HL-60 (cell line): ENCODE results near the gene ARL11.

Experiments
- DNase-seq, 2 experiments: peaks; one replicate each; pipeline ENCODE4 v3.0.0-alpha.2; 2010 to 2020; ENCODE audit warnings: low read depth in 1 of 2, low spot score in 1 of 2
- H3K27ac ChIP-seq: fragments of 250-450 bp; sonication (Bioruptor Pico); replicated peaks from 2 replicates; pipeline ENCODE4 v1.5.1; 2020; ENCODE audit warnings: mild to moderate bottlenecking, moderate library complexity
- H3K27me3 ChIP-seq: fragments of 250-450 bp; sonication (Bioruptor Pico); 2 replicates; pipeline ENCODE4 v1.5.1; 2021; ENCODE audit warnings: mild to moderate bottlenecking, moderate library complexity; ENCODE audit not compliant: insufficient read depth, poor library complexity, severe bottlenecking
- H3K4me3 ChIP-seq: replicated peaks from 2 replicates; pipeline ENCODE4 v1.5.1; 2011; ENCODE audit warnings: mild to moderate bottlenecking, control low read depth, low read length; ENCODE audit not compliant: insufficient read depth
- CTCF ChIP-seq: IDR thresholded peaks from one replicate; pipeline ENCODE4 v1.5.1; 2011; ENCODE audit warnings: low read length, control low read depth, inconsistent platforms; ENCODE audit not compliant: insufficient read depth
- GABPA ChIP-seq: IDR thresholded peaks from 2 replicates; pipeline ENCODE4 v1.6.1; 2012; ENCODE audit warnings: low read depth
- POLR2AphosphoS5 ChIP-seq: IDR thresholded peaks from 2 replicates; pipeline ENCODE4 v1.6.1; 2012; ENCODE audit warnings: low read depth
- REST ChIP-seq: IDR thresholded peaks from 2 replicates; pipeline ENCODE4 v1.6.1; 2012; ENCODE audit warnings: low read depth; ENCODE audit not compliant: insufficient replicate concordance
- SPI1 ChIP-seq: IDR thresholded peaks from 2 replicates; pipeline ENCODE4 v1.6.1; 2012; ENCODE audit warnings: low read depth, mild to moderate bottlenecking, borderline replicate concordance

ARL11 gene

DNA sequence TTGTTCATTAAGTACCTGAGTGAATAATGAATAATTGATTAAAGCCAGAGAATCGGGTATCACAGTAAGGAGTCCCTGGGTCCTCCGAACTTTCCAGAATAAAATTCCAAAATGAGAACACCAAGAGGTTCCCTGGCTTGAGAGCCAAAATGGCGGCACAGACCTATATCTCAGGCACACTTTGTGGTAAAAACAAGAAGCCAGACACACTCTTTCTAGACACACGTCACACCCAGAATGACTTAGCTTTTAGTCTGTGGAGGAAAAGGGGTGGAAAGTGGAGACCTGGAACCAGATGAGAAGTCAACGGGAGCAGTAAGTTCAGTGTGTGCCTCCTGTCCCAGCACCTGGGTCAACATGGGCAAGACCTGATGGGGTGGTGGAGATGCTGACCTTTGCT, 8.4 kb downstream of the ARL11 start:
- H3K4me3 ChIP-seq: no peak overlapping the region
- no peaks in the 10 kb centered on the region for H3K27me3 ChIP-seq
- H3K27ac ChIP-seq: no peak overlapping the region
- TF ChIP-seq POLR2AphosphoS5: no peak
- no peak for TF ChIP-seq REST
- TF ChIP-seq GABPA: no peak
- no peak for TF ChIP-seq SPI1
- TF ChIP-seq CTCF: no peak
- DNase-seq: no peak

DNA sequence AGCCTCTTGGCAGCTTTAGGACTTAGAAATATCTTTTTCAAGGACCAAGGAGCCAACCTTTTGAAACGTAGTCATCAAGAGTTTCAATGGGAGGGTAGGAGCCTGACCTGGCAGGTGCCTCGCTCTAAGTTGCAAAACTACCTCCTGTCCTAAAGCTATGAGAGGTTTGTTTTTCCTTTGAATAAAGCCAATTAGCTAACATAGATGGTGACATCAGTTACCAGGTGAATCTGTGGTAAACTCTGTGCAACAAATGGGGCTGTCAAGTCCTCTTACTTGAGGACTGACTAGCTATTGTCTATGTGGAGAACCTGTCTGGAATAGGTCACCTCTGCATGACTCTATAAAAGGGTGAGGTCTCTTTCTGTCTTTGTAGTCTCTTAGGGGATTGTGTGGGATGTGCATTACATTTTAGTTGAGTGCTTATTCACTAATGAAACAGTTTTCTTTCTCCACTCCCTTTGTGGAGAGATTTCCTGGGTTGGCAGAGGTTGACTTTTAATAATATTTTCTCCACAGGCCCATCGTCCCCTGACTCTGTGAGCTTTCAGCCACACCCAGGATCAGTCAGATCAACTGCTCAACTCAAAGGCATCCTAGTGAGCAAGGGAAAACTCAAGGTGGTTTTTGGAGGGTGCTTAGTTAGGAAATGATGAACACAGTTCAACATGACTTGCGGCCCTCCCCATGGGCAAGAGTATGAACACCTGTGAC, 9.9 kb downstream of the ARL11 start:
- H3K27me3 ChIP-seq: no peaks in the 10 kb centered on the region
- H3K27ac ChIP-seq: no peak overlapping the region; the same call in 1 of the 2 replicates
- no peak overlapping the region for H3K4me3 ChIP-seq
- TF ChIP-seq GABPA (no peak), POLR2AphosphoS5 (no peak), REST (no peak), CTCF (no peak)
- DNase-seq: no peak

GRCh38 chr13:49638744-49639072, 10.4 kb downstream of the ARL11 start:
- DNase-seq: no peak
- TF ChIP-seq SPI1 (no peak), POLR2AphosphoS5 (no peak), REST (no peak), GABPA (no peak), CTCF (no peak)
- H3K27me3 ChIP-seq: no peaks in the 10 kb centered on the region
- H3K27ac ChIP-seq: no peak overlapping the region
- H3K4me3 ChIP-seq: no peak overlapping the region
